Measurements from ENCODE around the gene SF3A1. TPM values are rescaled to one million over a fixed set of nuclear protein-coding genes. Genes with fewer than 3 reads are reported as not detected.
A peak's percentile ranks its signal among the peaks of the same experiment; 100 is the strongest.

Gene SF3A1
- total RNA-seq, 2 donors from 2014 or later, result 317 to 372 TPM

DNA sequence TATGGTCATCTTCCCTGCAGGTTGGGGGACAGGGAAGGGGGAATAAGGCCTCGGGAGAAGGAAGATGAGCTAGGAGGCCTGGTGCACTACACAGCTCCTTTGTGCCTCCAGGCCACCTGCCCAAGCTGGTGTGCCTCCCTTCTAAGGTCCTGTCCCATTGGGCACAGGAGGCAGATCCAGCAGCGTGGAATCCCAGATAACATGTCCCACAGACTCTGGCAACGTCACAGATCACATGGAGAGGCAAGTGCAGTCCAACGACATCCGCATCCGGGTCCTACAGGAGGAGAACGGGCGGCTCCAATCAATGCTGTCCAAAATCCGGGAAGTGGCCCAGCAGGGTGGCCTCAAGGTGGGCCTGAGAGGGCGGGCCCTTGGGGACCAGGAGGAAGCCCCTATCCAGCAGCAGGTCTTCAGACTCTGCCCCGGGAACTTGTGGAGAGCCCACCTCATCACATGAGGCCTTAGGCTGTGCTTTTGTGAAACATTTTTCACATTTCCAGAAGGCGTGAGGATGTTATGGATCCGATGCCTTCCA lies 18.7 kb upstream of the SF3A1 start:
- Mint-ChIP-seq H3K27me3 (no peaks in the 10 kb centered on the region), H3K36me3 (ENCODE audit: low read depth) (no peaks in the 10 kb centered on the region), H3K27ac (no peak overlapping the region), H3K4me3 (no peak overlapping the region), H3K4me1 (peaks cover 3% of the 10 kb centered on the region)
- no peaks in the 10 kb centered on the region for H3K9me3 ChIP-seq (ENCODE audit: control insufficient read depth, low read length, poor library complexity, severe bottlenecking)
- no peak for DNase-seq
- no peak for ATAC-seq

DNA sequence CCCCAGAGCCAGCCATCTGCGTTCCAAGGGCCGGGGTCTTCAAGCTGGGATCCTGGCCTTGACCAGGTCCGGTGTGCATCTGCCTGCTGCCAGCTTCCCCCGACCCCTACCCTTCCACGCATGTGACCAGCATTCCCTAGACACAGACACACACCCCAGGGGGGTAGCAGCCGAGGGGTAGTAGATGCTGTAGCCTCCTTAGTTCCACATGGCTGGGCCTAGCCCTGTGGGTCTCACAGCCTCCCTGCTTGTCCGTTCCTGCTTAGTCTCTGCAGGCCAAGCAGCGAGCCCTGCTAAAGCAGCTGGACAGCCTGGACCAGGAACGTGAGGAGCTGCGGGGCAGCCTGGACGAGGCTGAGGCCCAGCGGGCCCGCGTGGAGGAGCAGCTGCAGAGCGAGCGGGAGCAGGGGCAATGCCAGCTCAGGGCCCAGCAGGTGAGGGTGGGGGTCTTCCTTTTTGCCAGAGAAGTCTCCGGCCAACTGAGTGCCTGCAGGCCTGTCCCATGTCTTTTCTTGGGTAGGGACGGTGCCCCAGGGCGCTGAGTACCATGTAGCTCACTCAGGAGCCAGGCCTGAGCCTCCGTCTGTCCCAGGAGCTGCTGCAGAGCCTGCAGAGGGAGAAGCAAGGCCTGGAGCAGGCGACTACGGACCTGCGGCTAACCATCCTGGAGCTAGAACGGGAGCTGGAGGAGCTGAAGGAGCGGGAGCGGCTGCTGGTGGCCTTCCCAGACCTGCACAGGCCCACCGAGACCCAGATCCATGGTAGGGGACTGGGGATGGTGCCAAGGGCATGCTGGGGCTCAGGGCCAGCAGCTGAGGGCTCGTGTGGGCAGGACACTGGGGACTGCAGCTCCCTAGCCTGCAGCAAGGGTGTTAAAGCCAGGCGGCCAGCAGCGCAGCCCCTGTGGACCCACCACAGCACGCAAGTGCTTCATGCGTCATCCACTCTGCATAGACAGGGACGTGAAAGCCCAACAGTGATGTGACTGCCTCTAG lies 16.9 kb upstream of the SF3A1 start:
- H3K4me1 Mint-ChIP-seq, result peaks cover 4% of the 10 kb centered on the region
- no peak for DNase-seq
- H3K27me3 Mint-ChIP-seq, result no peaks in the 10 kb centered on the region
- ATAC-seq, result no peak
- H3K4me3 Mint-ChIP-seq, result no peak overlapping the region
- no peak overlapping the region for H3K27ac Mint-ChIP-seq
- no peaks in the 10 kb centered on the region for H3K36me3 Mint-ChIP-seq (ENCODE audit: low read depth)
- H3K9me3 ChIP-seq (ENCODE audit: control insufficient read depth, low read length, poor library complexity, severe bottlenecking), result no peaks in the 10 kb centered on the region

DNA sequence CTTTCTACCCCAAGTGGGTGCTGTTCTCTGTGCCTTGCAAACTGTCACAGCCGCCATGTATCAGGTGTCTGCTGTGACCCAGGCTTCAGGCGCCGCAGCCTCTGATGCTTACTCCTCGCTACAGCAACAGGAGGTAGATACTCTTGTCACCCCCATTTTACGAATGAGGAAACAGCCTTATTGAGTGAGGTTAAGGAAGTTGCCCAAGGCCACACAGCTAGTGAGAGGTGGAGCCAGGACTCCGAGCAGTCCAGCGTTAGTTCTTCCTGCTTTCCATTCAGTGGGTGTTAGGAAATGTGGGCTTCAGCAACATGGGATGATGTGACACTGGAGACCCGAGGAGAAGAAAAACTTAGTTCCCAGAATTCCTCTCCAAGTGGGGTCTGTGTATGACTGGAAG lies 16.2 kb upstream of the SF3A1 start:
- H3K36me3 Mint-ChIP-seq (ENCODE audit: low read depth), result no peaks in the 10 kb centered on the region
- no peaks in the 10 kb centered on the region for H3K27me3 Mint-ChIP-seq
- DNase-seq, result no peak
- H3K9me3 ChIP-seq (ENCODE audit: control insufficient read depth, low read length, poor library complexity, severe bottlenecking), result no peaks in the 10 kb centered on the region
- peaks cover 4% of the 10 kb centered on the region for H3K4me1 Mint-ChIP-seq
- no peak for ATAC-seq
- no peak overlapping the region for H3K27ac Mint-ChIP-seq
- no peak overlapping the region for H3K4me3 Mint-ChIP-seq

DNA sequence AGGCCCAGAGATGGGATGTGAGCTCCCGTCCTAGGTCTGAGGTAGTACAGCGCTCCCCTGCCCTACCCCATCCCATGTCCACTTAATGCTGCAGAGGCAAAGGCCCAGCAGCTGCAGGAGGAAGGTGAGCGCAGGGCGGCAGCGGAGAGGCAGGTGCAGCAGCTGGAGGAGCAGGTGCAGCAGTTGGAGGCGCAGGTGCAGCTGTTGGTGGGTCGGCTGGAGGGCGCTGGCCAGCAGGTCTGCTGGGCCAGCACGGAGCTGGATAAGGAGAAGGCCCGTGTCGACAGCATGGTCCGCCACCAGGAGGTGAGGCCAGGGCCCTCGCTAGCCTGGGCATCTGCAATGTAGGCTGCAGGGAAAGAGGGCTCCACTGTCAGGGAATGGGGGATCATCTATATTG lies 15.3 kb upstream of the SF3A1 start:
- H3K27ac Mint-ChIP-seq, result no peak overlapping the region
- no peaks in the 10 kb centered on the region for H3K9me3 ChIP-seq (ENCODE audit: control insufficient read depth, low read length, poor library complexity, severe bottlenecking)
- no peaks in the 10 kb centered on the region for H3K27me3 Mint-ChIP-seq
- DNase-seq (no peak), ATAC-seq (no peak)
- peaks cover 4% of the 10 kb centered on the region for H3K4me1 Mint-ChIP-seq
- H3K4me3 Mint-ChIP-seq, result no peak overlapping the region
- no peaks in the 10 kb centered on the region for H3K36me3 Mint-ChIP-seq (ENCODE audit: low read depth)

DNA sequence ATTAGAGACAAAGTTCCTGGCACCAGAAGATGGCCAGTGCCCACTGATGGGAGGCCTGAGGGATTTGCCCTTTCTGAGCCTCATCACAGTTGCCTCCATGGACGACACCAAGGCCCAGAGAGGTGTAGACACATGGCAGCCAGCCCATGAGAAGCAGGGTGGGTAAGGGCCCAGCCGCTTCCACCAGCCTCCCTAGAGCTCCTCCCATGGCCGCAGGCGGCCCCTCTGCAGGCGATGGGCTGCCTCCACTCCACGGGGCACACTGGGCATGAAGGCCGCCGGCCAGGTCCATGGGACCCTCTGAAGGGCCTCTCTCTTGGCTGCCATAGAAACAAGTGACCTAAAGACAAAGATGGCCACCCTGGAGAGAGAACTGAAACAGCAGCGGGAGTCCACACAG lies 14.6 kb upstream of the SF3A1 start:
- Mint-ChIP-seq H3K27me3 (no peaks in the 10 kb centered on the region), H3K27ac (no peak overlapping the region), H3K4me3 (no peak overlapping the region), H3K36me3 (ENCODE audit: low read depth) (peaks cover 2% of the 10 kb centered on the region), H3K4me1 (peaks cover 4% of the 10 kb centered on the region)
- ATAC-seq (no peak), DNase-seq (no peak)
- H3K9me3 ChIP-seq (ENCODE audit: control insufficient read depth, low read length, poor library complexity, severe bottlenecking), result no peaks in the 10 kb centered on the region

DNA sequence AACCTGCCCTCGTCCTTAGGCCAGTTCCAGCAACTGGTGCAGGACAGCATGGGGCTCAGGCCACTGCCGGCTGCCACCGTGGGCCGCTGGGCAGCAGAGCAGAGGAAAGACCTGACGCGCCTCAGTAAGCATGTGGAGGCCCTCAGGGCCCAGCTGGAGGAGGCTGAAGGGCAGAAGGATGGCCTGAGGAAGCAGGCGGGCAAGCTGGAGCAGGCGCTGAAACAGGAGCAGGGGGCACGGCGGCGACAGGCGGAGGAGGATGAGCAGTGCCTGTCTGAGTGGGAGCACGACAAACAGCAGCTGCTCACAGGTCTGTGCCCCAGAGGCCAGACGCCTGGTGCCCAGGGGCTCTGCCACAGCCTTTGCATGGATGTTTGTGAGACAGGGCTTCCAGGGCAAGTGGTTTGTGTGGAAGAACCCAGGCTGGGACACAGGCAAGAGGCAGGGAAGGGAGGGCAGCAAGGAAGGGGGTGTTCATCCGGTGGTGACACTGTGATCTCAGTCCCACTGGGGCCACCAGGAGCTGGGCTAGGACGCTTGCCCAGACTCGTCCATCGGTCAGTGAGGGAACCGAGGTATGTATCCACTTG lies 14.0 kb upstream of the SF3A1 start:
- ATAC-seq (no peak), DNase-seq (no peak)
- Mint-ChIP-seq H3K4me1 (peaks cover 4% of the 10 kb centered on the region), H3K27ac (no peak overlapping the region), H3K36me3 (ENCODE audit: low read depth) (peaks cover 4% of the 10 kb centered on the region), H3K27me3 (no peaks in the 10 kb centered on the region), H3K4me3 (no peak overlapping the region)
- H3K9me3 ChIP-seq (ENCODE audit: control insufficient read depth, low read length, poor library complexity, severe bottlenecking), result no peaks in the 10 kb centered on the region

DNA sequence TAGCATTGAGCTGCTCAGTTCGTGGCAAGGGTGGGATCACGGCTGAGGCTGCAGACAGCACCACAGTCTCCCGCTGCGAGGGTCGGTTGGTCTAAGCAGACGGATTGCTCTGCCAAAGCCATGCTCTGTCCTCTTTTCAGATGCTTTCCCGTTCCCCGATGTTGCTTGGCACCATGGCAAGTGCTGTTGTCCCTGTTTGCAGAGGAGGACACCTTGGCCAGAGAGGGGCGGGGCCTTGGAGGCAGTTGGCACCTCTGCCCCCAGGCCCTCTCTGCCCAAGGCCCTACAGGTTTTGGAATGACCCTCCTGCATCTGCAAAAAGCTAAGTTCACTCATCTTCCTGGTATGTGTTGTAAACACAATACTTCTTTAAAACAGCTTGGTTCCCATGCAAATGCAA lies 11.7 kb upstream of the SF3A1 start:
- no peak overlapping the region for H3K27ac Mint-ChIP-seq
- no peaks in the 10 kb centered on the region for H3K9me3 ChIP-seq (ENCODE audit: control insufficient read depth, low read length, poor library complexity, severe bottlenecking)
- peaks cover 4% of the 10 kb centered on the region for H3K36me3 Mint-ChIP-seq (ENCODE audit: low read depth)
- no peak for ATAC-seq
- H3K27me3 Mint-ChIP-seq, result no peaks in the 10 kb centered on the region
- peaks cover 4% of the 10 kb centered on the region for H3K4me1 Mint-ChIP-seq
- no peak for DNase-seq
- H3K4me3 Mint-ChIP-seq, result no peak overlapping the region

DNA sequence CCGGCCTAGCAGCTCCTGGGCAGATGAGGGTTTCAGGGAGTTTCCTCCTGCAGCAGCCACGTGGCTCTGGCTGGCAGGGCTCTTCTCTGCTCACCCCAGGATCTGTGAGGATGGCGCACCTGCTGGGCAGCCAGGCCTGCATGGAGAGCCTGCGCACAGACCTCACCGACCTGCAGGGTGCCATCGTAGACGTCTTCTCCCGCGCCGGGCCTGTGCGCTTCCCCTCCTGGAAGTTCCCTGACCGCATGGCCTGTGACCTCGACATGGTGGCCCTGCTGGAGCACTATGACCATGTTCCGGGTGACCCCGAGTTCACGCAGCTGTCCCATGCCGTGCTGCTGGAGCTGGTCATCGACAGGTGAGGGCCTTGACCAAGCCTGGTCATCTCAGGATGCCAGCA lies 9.2 kb upstream of the SF3A1 start:
- DNase-seq (no peak), ATAC-seq (no peak)
- peaks cover 7% of the 10 kb centered on the region for H3K4me1 Mint-ChIP-seq
- peaks cover 4% of the 10 kb centered on the region for H3K36me3 Mint-ChIP-seq (ENCODE audit: low read depth)
- no peak overlapping the region for H3K4me3 Mint-ChIP-seq
- H3K27ac Mint-ChIP-seq, result no peak overlapping the region
- H3K9me3 ChIP-seq (ENCODE audit: control insufficient read depth, low read length, poor library complexity, severe bottlenecking), result no peaks in the 10 kb centered on the region
- no peaks in the 10 kb centered on the region for H3K27me3 Mint-ChIP-seq

DNA sequence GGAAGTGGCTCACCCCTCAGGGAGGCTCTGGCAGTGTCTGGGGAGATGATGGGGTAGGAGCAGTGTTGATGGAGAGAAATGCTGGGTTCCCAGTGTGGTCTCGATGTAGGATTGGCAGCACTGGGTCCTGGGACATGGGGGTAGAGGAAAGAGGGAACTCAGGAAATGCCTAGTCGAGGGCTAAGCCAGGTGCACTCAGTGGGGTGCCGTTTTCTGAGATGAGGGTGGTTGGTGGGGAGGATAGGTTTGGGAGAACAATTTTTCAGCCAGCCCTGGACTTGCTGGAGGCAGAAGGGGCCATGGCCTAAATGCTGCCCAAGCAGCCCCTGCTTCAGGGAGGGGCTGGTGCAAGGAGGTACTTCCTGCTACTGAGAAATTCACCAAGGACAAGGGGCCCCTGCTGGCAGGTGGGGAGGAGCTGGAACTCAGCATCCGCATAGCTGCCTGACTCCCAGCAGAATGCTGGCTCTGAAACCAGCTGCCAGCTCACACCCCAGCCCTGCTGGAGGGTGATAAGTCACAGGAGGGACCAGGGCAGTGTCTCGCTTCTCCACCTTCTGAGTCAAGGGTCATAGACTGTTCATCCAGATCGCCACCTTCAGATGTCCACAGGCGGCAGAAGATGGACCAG lies 6.1 kb upstream of the SF3A1 start:
- Mint-ChIP-seq H3K27me3 (no peaks in the 10 kb centered on the region), H3K4me3 (no peak overlapping the region), H3K36me3 (ENCODE audit: low read depth) (peaks cover 4% of the 10 kb centered on the region), H3K27ac (no peak overlapping the region), H3K4me1 (peaks cover 9% of the 10 kb centered on the region)
- H3K9me3 ChIP-seq (ENCODE audit: control insufficient read depth, low read length, poor library complexity, severe bottlenecking), result no peaks in the 10 kb centered on the region
- no peak for DNase-seq
- ATAC-seq, result no peak

DNA sequence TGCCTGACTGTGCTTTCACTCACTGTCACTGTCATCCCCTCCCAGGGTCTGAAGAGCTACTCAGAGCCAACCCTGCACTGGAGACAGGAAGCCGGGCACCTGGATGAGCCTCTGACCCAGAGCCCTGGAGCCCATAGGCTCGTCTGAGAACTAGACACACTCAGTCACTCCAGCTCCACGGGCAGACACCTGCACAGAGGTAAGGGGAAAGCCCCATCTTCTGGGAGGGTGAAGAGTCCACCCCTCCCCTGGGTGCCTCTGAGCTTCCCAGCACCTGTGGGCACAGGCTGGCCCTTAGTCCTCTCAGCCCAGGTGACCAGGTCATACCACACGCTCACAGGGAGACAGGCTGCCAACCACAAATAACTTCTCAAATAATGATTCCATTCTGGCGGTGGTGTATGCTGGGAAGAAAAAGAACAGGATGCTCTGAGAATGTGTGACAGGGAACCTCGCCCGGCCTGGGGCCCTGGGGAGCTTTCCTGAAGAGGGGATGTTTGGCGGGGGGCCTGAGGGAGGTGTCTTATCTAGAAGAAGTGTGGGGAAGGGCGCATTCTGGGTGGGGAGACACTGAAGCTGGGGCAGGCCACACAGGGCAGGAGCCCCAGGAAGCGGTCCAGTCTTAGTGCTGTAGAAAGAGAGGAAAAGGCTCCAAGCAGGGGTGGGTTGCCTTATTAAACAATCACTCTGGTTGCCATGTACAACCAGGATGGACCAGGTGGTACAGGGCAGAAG lies 5.4 kb upstream of the SF3A1 start:
- Mint-ChIP-seq H3K4me3 (no peak overlapping the region), H3K4me1 (peaks cover 12% of the 10 kb centered on the region), H3K36me3 (ENCODE audit: low read depth) (peaks cover 4% of the 10 kb centered on the region), H3K27me3 (no peaks in the 10 kb centered on the region), H3K27ac (peak overlapping the region; percentile 68)
- ATAC-seq (no peak), DNase-seq (no peak)
- no peaks in the 10 kb centered on the region for H3K9me3 ChIP-seq (ENCODE audit: control insufficient read depth, low read length, poor library complexity, severe bottlenecking)

DNA sequence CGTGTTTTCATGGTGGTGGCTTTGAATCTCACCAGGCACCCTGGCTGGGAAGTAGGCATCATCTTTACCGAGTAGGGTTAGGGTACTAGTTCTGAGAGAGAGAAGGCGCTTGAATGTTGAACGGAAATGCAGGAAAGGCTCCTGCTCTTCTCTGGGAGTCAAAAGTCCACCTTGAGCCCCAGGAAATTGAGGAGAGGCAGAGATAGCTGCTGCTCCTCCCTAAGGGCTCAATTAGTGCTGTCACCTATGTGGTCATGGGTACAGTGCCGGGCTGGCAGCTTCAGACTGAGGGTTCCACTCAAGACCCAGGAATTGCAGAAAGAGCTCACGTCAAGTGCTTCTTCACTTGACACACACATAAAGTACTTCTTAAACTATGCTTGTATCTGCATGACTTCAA lies 1.8 kb upstream of the SF3A1 start:
- H3K4me1 Mint-ChIP-seq, result peaks cover 37% of the 10 kb centered on the region
- H3K36me3 Mint-ChIP-seq (ENCODE audit: low read depth), result peaks cover 6% of the 10 kb centered on the region
- DNase-seq (no peak), ATAC-seq (no peak)
- peak overlapping the region; percentile 95 for H3K27ac Mint-ChIP-seq
- peak overlapping the region; percentile 36 for H3K4me3 Mint-ChIP-seq
- H3K27me3 Mint-ChIP-seq, result no peaks in the 10 kb centered on the region
- H3K9me3 ChIP-seq (ENCODE audit: control insufficient read depth, low read length, poor library complexity, severe bottlenecking), result no peaks in the 10 kb centered on the region

DNA sequence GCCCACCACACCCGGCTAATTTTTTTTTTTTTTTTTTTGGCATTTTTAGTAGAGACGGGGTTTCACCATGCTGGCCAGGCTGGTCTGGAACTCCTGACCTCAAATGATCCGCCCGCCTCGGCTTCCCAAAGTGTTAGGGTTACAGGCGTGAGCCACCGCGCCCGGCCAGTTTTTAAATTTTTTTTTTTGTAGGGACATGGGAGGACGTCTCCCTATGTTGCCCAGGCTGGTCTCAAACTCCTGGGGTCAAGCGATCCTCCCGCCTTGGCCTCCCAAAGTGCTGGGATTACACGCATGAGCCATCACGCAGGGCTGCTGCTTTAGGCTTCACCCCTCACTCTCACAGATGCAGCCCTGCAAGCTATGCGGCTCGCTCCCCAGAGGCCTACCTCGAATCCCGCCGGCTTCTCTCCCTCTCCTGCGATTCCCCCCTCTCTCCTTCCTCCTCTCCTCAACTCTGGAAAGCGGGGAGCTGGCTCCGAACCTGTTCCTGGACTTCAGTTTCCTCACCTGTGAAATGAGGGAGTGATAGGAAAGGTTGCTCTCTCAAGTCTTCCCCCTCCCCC lies 1.0 kb upstream of the SF3A1 start:
- Mint-ChIP-seq H3K4me1 (peaks cover 37% of the 10 kb centered on the region), H3K27ac (peak overlapping the region; percentile 95), H3K36me3 (ENCODE audit: low read depth) (peaks cover 6% of the 10 kb centered on the region), H3K4me3 (peak overlapping the region; percentile 95), H3K27me3 (no peaks in the 10 kb centered on the region)
- no peaks in the 10 kb centered on the region for H3K9me3 ChIP-seq (ENCODE audit: control insufficient read depth, low read length, poor library complexity, severe bottlenecking)
- ATAC-seq (no peak), DNase-seq (no peak)

Measured in T-helper 17 cell (primary cell).